ENCODE data around the gene KRT83. TPM values are rescaled to one million over a fixed set of nuclear protein-coding genes. Genes with fewer than 3 reads are reported as not detected.

KRT83 gene
- total RNA-seq, 1 experiment from 2014 or later, result 12.2 TPM

DNA sequence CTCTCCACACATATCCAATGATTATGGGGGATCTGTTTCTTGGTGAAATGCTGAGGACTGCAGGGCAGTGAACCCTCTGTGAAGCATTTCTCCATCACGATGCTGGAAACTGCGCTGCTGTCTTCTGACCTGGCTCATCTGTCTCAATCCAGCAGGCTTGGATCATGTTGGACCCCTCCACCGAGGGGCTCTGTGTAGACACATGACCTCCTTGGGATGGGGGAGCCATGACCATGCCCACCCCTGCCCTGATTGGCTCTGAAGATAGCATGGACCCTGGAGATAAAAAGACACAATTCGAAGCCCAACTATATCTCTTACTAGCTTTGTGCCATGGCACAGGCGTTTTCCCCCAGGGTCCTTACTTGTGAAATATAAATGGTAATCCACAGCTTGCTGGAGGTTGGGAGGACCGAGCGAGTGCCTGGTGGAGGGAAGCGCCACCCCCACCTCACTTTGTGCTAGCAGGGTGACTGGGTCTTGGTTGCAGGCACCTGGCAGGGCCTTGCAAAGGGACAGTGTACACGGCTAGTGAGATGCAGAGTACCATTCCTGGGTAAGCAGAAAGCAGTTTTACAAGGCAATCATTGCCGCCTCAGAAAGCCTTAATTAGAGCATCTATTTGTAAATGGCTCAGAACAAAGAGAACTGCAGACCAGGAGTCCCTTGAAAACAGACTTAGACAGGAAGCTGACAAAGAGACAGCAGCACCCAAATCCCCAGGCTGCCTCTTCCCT, 2.4 kb upstream of the KRT83 start:
- intact Hi-C loops (cut with micrococcal nuclease), result no loop called here
- CTCF ChIA-PET, result interaction anchor here (0.5 to 0.7 kb wide), 3 partner anchors 16 to 80 kb away, joined by 3 to 4 read pairs (median 3); no protein-coding TSS in a partner anchor
- Mint-ChIP-seq H3K9me3 (ENCODE audit: unreplicated experiment) (no peaks in the 10 kb centered on the region), H3K4me1 (ENCODE audit: insufficient read depth, unreplicated experiment) (peaks cover 14% of the 10 kb centered on the region), H3K36me3 (ENCODE audit: insufficient read depth, unreplicated experiment) (no peaks in the 10 kb centered on the region), H3K27ac (ENCODE audit: low read depth, unreplicated experiment) (no peak overlapping the region), H3K4me3 (ENCODE audit: unreplicated experiment) (no peak overlapping the region), H3K27me3 (ENCODE audit: insufficient read depth, unreplicated experiment) (no peaks in the 10 kb centered on the region)
- no peak for DNase-seq (ENCODE audit: unreplicated experiment)
- POLR2A ChIA-PET, result interaction anchor here (0.6 kb wide), 1 partner anchor 37 kb away, joined by 4 read pairs; no protein-coding TSS in a partner anchor
- BruUV-seq (replicated peaks), result no TSS peak
- TF ChIP-seq, protein P1, sequence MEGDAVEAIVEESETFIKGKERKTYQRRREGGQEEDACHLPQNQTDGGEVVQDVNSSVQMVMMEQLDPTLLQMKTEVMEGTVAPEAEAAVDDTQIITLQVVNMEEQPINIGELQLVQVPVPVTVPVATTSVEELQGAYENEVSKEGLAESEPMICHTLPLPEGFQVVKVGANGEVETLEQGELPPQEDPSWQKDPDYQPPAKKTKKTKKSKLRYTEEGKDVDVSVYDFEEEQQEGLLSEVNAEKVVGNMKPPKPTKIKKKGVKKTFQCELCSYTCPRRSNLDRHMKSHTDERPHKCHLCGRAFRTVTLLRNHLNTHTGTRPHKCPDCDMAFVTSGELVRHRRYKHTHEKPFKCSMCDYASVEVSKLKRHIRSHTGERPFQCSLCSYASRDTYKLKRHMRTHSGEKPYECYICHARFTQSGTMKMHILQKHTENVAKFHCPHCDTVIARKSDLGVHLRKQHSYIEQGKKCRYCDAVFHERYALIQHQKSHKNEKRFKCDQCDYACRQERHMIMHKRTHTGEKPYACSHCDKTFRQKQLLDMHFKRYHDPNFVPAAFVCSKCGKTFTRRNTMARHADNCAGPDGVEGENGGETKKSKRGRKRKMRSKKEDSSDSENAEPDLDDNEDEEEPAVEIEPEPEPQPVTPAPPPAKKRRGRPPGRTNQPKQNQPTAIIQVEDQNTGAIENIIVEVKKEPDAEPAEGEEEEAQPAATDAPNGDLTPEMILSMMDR (IDR thresholded peaks at IDR 0.05; ENCODE audit: unreplicated experiment), result no peak

DNA sequence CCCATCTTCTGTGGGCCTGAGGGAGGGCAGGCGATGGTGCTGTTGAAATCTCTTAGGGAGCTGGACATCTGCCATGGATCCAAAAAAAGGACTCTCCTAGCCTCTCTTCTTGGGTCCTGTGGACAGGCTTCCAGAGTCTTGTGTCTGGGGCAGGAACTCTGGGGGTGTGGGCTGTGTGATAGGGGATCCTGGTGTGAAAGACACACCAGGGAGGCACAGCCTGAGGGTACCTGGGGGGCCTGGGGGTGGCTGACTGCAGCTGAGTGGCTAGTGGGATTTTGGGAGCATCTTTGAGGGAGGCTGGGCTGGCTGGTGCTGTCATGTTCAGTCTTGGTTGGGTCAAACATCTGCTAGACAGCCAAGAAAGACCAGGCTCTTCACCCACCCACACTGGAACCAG, 1.8 kb upstream of the KRT83 start:
- no peak overlapping the region for H3K4me3 Mint-ChIP-seq (ENCODE audit: unreplicated experiment)
- H3K27ac Mint-ChIP-seq (ENCODE audit: low read depth, unreplicated experiment), result no peak overlapping the region
- intact Hi-C loops (cut with micrococcal nuclease), result no loop called here
- H3K27me3 Mint-ChIP-seq (ENCODE audit: insufficient read depth, unreplicated experiment), result no peaks in the 10 kb centered on the region
- no peaks in the 10 kb centered on the region for H3K36me3 Mint-ChIP-seq (ENCODE audit: insufficient read depth, unreplicated experiment)
- TF ChIP-seq, protein P1 (IDR thresholded peaks at IDR 0.05; ENCODE audit: unreplicated experiment), result no peak
- no peak for DNase-seq (ENCODE audit: unreplicated experiment)
- ChIA-PET POLR2A (interaction anchor here (0.6 kb wide), 2 partner anchors 36 to 485 kb away, joined by 3 to 4 read pairs; no protein-coding TSS in a partner anchor), CTCF (interaction anchor here (0.6 to 1.7 kb wide), 2 partner anchors 29 to 79 kb away, joined by 3 read pairs; no protein-coding TSS in a partner anchor)
- no peaks in the 10 kb centered on the region for H3K9me3 Mint-ChIP-seq (ENCODE audit: unreplicated experiment)
- no TSS peak for BruUV-seq (replicated peaks)
- peaks cover 13% of the 10 kb centered on the region for H3K4me1 Mint-ChIP-seq (ENCODE audit: insufficient read depth, unreplicated experiment)

DNA sequence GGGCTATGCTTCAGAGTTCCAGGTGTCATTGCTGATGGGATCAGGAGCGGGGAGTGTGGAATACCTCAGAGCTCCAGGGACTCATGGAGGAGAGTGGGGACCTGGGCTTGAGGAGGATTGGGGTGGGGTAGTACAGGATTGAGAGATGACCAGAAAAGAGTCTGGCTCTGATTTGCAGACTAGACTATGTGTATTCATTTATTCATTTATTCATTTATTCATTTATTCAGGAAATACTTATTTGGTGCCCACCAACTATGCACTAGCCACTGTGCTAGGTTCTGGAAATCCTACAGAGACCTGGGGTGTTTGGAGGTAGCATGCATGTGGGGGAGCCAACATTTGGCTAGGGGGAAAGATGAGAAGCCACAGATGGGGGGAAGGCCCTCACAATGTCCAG, 871 bp upstream of the KRT83 start:
- no TSS peak for BruUV-seq (replicated peaks)
- Mint-ChIP-seq H3K27ac (ENCODE audit: low read depth, unreplicated experiment) (no peak overlapping the region), H3K36me3 (ENCODE audit: insufficient read depth, unreplicated experiment) (no peaks in the 10 kb centered on the region), H3K27me3 (ENCODE audit: insufficient read depth, unreplicated experiment) (no peaks in the 10 kb centered on the region), H3K9me3 (ENCODE audit: unreplicated experiment) (no peaks in the 10 kb centered on the region), H3K4me1 (ENCODE audit: insufficient read depth, unreplicated experiment) (peaks cover 4% of the 10 kb centered on the region), H3K4me3 (ENCODE audit: unreplicated experiment) (no peak overlapping the region)
- intact Hi-C loops (cut with micrococcal nuclease), result no loop called here
- POLR2A ChIA-PET, result no interaction called here
- CTCF ChIA-PET, result interaction anchor here (0.7 to 1.7 kb wide), 7 partner anchors 11 to 164 kb away, joined by 3 to 5 read pairs (median 3); no protein-coding TSS in a partner anchor
- no peak for DNase-seq (ENCODE audit: unreplicated experiment)
- TF ChIP-seq, protein P1 (IDR thresholded peaks at IDR 0.05; ENCODE audit: unreplicated experiment), result no peak

DNA sequence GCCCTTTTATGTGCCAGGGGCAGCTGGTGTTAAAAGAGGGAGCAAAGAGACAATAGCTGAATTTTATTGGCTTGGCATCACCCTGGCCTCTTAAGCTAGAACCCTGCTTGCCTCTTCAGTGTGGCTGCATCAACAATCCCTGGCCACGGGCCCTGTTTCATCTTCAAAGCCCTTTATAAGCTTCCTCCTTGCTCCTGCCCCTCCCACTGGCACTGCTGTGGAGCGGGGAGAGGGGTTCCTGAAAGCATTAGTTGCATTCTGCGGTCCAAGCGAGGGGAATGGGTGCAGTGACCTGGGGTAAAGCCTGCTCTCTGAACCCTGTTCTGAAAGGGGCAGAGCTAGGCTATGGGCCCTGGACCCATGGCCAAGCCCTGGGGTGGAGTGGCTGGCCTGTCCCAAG, 220 bp upstream of the KRT83 start:
- CTCF ChIA-PET, result interaction anchor here (1.1 to 3.5 kb wide), 4 partner anchors 27 to 164 kb away, joined by 3 to 12 read pairs (median 4); no protein-coding TSS in a partner anchor
- intact Hi-C loops (cut with micrococcal nuclease), result no loop called here
- POLR2A ChIA-PET, result no interaction called here

More for the DNA sequence above, 220 bp upstream of the KRT83 start:
- BruUV-seq (replicated peaks), result no TSS peak
- Mint-ChIP-seq H3K27ac (ENCODE audit: low read depth, unreplicated experiment) (no peak overlapping the region), H3K36me3 (ENCODE audit: insufficient read depth, unreplicated experiment) (no peaks in the 10 kb centered on the region), H3K27me3 (ENCODE audit: insufficient read depth, unreplicated experiment) (no peaks in the 10 kb centered on the region), H3K4me3 (ENCODE audit: unreplicated experiment) (no peak overlapping the region), H3K4me1 (ENCODE audit: insufficient read depth, unreplicated experiment) (no peaks in the 10 kb centered on the region), H3K9me3 (ENCODE audit: unreplicated experiment) (no peaks in the 10 kb centered on the region)
- DNase-seq (ENCODE audit: unreplicated experiment), result no peak
- TF ChIP-seq, protein P1 (IDR thresholded peaks at IDR 0.05; ENCODE audit: unreplicated experiment), result no peak

All from MCF 10A (cell line).